PC-9 (cell line): Measurements from ENCODE around the gene CMIP.

Experiments
- EZH2 ChIP-seq: fragments of 200-600 bp; sonication (generic); IDR thresholded peaks from 2 replicates; pipeline ENCODE4 v1.8.0; 2017; ENCODE audit warnings: antibody characterized with exemption, low read depth
- TF ChIP-seq, protein P1 (sequence below): fragments of 200-600 bp; sonication (generic); conservative IDR thresholded peaks from 2 replicates; pipeline ENCODE4 v1.6.1; 2017; ENCODE audit warnings: mixed run types, antibody characterized with exemption, mild to moderate bottlenecking, moderate library complexity

DNA sequence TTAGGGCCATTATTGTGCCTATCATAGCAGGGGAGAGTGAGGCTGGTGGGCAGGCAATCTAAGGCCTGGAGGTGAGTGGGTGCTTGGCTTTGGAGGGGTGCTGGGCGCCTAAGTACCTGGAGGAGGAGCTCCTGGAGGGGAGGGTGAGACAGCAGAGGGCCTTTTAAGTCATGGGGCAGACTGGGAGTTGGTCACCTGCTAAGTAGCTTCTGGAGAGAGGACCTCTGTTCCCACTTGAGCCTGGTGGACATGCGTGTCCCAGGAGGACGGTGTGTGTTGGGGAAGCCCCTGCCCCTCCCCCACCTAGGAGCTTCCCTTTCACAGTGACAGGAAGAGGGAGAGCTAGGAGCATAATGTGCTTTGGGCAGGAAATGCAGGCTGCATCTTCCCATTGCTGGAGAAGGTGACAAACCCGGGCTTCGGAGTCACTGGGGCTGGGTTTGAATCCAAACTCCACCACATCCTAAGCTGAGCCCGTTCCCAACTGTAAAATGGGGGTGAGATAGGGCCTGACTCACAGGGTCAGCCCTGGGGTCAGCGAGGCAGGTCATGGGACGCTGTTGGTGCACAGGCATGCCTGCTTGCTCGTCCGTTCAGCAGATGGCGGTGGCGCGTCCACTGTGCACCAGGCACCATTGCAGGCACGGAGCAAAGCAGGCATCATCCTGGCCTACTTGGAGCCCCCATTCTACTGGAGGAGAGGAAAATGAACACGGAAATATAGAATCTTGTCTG is 37.9 kb downstream of the CMIP start:
- no peak for TF ChIP-seq EZH2
- TF ChIP-seq, protein P1, sequence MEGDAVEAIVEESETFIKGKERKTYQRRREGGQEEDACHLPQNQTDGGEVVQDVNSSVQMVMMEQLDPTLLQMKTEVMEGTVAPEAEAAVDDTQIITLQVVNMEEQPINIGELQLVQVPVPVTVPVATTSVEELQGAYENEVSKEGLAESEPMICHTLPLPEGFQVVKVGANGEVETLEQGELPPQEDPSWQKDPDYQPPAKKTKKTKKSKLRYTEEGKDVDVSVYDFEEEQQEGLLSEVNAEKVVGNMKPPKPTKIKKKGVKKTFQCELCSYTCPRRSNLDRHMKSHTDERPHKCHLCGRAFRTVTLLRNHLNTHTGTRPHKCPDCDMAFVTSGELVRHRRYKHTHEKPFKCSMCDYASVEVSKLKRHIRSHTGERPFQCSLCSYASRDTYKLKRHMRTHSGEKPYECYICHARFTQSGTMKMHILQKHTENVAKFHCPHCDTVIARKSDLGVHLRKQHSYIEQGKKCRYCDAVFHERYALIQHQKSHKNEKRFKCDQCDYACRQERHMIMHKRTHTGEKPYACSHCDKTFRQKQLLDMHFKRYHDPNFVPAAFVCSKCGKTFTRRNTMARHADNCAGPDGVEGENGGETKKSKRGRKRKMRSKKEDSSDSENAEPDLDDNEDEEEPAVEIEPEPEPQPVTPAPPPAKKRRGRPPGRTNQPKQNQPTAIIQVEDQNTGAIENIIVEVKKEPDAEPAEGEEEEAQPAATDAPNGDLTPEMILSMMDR = no peak
